ENCODE measurements around the gene CHSY1.

The CHSY1 gene

GRCh38 chr15:101276501-101277037, 24.7 kb upstream of the CHSY1 start:
- peak; percentile 56 for TF ChIP-seq CTCF (conservative IDR thresholded peaks at IDR 0.05; ENCODE audit: low read length)
- H3K4me3 ChIP-seq (ENCODE audit: low read length), result peak overlapping the region; percentile 77
- DNase-seq (ENCODE audit: low read depth), result peak; percentile 49

DNA sequence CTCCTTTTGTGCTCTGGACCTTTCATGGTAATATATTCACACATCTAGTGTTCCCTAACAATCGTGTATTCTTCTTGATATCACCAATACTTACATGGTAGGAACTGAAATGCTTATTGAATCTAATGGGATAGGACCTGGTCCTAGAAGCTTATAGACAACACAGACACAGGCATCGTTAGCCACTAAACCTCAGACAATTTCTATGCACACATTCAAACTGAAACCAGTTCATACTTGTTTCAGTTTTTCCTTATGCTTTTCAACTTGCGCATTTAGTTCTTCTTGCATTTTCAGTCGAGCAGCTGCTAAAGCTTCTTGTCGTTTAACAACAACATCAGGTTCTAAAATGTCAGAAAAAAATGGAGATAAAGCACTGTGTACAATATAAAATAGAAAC, 23.2 kb upstream of the CHSY1 start:
- DNase-seq (ENCODE audit: low read depth), result no peak
- TF ChIP-seq CTCF (conservative IDR thresholded peaks at IDR 0.05; ENCODE audit: low read length), result no peak
- no peak overlapping the region for H3K4me3 ChIP-seq (ENCODE audit: low read length)

DNA sequence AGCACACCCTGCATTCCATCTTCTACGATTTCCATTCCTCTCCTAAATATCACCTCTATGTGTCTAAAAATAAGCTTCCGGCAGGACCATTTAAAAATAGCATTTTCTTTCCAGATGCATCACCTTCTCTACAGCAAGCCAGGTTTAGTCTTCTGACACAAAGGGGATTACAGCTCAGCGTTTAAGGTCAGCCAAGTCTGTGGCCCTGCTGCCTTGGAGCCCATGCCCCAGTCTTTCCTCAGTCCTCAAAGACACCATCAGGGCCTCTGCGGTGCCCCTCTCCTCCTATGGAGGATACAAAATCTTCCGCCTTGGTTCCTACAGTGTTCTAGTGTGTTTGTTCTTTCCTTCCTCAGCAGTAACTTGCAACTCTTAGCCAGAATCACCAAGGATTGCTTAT, 21.7 kb upstream of the CHSY1 start:
- DNase-seq (ENCODE audit: low read depth), result no peak
- no peak for TF ChIP-seq CTCF (conservative IDR thresholded peaks at IDR 0.05; ENCODE audit: low read length)
- no peak overlapping the region for H3K4me3 ChIP-seq (ENCODE audit: low read length)

- H3K4me3 ChIP-seq (ENCODE audit: low read length), result no peak overlapping the region
- no peak for DNase-seq (ENCODE audit: low read depth)
- TF ChIP-seq CTCF (conservative IDR thresholded peaks at IDR 0.05; ENCODE audit: low read length), result no peak
These were observed 20.7 kb upstream of the CHSY1 start for GRCh38 chr15:101272584-101272983.

GRCh38 chr15:101269479-101270223, 17.8 kb upstream of the CHSY1 start:
- TF ChIP-seq CTCF (conservative IDR thresholded peaks at IDR 0.05; ENCODE audit: low read length), result peak; percentile 47
- no peak overlapping the region for H3K4me3 ChIP-seq (ENCODE audit: low read length)
- DNase-seq (ENCODE audit: low read depth), result no peak

- peak overlapping the region; percentile 18 for H3K4me3 ChIP-seq (ENCODE audit: low read length)
- TF ChIP-seq CTCF (conservative IDR thresholded peaks at IDR 0.05; ENCODE audit: low read length), result peak; percentile 15; the same call in 1 of the 2 replicates
- peak; percentile 99 for DNase-seq (ENCODE audit: low read depth)
These were observed 15.7 kb upstream of the CHSY1 start for GRCh38 chr15:101267320-101268104.
